SU-DHL-6 (cell line): ENCODE results near the gene CELA1.

Source experiments
- EZH2phosphoT487 ChIP-seq: fragments of 200-600 bp; sonication (generic), shearing (Covaris generic); conservative IDR thresholded peaks from 2 replicates; pipeline ENCODE4 v1.6.1; 2018; ENCODE audit warnings: mild to moderate bottlenecking, antibody characterized with exemption, low read length, moderate library complexity, mixed read lengths
- TF ChIP-seq, protein P1 (sequence below): fragments of 200-600 bp; sonication (generic); IDR thresholded peaks from one replicate; pipeline ENCODE4 v1.5.1; 2017; ENCODE audit warnings: antibody characterized with exemption, mild to moderate bottlenecking, low read length, moderate library complexity; ENCODE audit not compliant: insufficient read depth, poor library complexity, severe bottlenecking

DNA sequence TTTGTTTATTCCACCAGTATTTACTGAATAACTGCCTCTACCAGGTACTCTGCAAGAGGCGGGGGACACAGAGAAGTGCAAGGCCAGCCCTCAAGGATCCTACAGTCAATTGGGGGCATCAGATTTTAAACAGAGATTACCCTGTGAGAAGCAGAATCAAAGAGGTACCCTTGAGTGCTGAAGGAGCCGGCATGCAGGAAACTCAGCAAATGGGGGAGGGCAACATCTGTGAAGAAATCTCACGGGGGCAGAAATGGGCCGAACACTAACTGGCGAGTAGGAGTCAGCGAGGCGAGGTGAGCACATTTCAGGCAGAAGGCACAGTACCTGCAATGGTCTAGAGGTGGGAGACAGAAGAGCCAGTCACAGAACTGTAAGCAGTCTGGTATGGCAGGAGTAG, 35.7 kb upstream of the CELA1 start:
- TF ChIP-seq EZH2phosphoT487, result no peak
- TF ChIP-seq, protein P1, sequence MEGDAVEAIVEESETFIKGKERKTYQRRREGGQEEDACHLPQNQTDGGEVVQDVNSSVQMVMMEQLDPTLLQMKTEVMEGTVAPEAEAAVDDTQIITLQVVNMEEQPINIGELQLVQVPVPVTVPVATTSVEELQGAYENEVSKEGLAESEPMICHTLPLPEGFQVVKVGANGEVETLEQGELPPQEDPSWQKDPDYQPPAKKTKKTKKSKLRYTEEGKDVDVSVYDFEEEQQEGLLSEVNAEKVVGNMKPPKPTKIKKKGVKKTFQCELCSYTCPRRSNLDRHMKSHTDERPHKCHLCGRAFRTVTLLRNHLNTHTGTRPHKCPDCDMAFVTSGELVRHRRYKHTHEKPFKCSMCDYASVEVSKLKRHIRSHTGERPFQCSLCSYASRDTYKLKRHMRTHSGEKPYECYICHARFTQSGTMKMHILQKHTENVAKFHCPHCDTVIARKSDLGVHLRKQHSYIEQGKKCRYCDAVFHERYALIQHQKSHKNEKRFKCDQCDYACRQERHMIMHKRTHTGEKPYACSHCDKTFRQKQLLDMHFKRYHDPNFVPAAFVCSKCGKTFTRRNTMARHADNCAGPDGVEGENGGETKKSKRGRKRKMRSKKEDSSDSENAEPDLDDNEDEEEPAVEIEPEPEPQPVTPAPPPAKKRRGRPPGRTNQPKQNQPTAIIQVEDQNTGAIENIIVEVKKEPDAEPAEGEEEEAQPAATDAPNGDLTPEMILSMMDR, result no peak
